ENCODE measurements around the gene ARHGAP19. TPM values are rescaled to one million over a fixed set of nuclear protein-coding genes. Genes with fewer than 3 reads are reported as not detected.

The ARHGAP19 gene
- polyA plus RNA-seq, 4 donors: 2.2 to 15.2 (median 3.7) TPM

DNA sequence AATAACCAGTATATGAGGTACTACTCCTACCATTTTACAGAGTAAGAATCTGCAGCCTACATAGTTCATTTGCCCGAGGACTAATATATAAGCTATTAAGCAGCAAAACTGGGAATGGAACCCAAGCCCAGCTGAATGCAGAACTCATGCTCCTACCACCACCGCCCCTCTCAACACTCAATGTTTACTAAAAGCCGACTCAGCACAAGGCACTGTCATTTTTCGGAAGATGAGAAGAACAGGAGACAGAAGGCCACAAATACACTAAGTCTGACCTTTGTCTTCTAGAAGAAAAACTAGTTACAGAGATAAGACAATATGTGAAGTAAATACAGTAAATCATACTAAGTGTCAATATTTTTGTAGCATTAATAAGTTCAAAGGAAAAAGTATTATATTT is 66.0 kb downstream of the ARHGAP19 start:
- no peaks in the 10 kb centered on the region for H3K27me3 ChIP-seq (ENCODE audit: control insufficient read depth in 3 of 3, insufficient read depth in 3 of 3, low read length in 3 of 3)
- 53 to 72% (median 70%) methylated on average over 4 of the region's 4 CpGs for WGBS, 3 donors
- DNase-seq (no peak), FAIRE-seq (no peak)
- H3K9me3 ChIP-seq (ENCODE audit: control insufficient read depth in 2 of 2, insufficient read depth in 1 of 2, low read depth in 1 of 2, low read length in 1 of 2): no peaks in the 10 kb centered on the region
- peaks cover 0 to 8% (median 5%) of the 10 kb centered on the region in 3 donors for H3K4me1 ChIP-seq (ENCODE audit: control insufficient read depth in 3 of 3, insufficient read depth in 2 of 3, low read depth in 1 of 3, low read length in 2 of 3)
- H3K36me3 ChIP-seq (ENCODE audit: control insufficient read depth in 3 of 3, insufficient read depth in 2 of 3, low read depth in 1 of 3, low read length in 3 of 3): peaks cover 2 to 22% (median 3%) of the 10 kb centered on the region in 3 donors
- H3K4me3 ChIP-seq (ENCODE audit: low read depth in 1 of 3, low read length in 3 of 3): no peak overlapping the region
- H3K27ac ChIP-seq (ENCODE audit: low read depth in 1 of 3, low read length in 2 of 3): no peak overlapping the region

DNA sequence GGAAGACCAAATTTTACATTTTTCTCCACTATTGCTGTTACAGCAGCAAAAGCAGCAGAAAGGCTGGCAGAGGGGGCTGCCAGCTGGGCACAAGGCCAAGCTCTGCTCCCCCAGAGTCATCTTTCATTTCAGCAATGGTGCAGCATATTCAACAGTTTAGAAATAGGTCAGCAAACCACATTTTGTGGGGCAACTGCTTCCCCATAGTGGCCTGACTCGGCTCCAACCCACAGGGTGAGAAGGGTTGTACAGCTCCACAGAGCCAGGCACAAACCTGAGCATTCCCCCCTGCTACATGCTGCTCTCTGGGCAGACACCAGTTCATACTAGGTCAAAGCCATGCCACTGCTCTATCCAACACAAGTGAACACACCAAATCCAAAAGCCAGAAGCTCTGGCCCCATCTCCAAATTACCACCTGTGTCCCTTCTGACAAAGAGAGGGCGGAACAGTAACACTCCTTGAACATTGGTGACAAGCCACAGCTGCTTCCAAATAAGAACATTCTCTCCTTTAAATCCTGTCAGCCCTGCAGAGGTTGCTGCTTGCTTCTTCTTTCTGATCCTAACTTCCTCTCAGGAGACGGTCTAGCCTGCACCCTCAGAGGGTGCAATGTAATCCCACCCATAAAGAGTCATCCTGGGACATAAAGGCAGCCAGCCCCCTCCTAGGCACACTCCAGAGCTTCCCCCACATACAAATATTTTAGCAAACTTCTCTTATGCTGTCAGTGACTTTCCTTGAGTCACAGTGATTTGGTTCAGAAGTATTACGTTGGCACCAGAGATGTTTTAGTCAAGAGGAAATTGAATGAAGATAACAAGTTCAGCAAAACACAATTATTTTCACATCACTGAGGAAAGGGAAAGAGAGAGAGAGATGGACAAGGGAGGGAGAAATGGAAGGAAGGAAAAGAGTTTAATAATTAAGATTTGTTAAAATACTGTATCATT is 67.7 kb downstream of the ARHGAP19 start:
- DNase-seq (no peak), FAIRE-seq (no peak)
- WGBS, 3 donors: 77 to 84% (median 84%) methylated on average over 4 of the region's 4 CpGs
- H3K4me3 ChIP-seq (ENCODE audit: low read depth in 1 of 3, low read length in 3 of 3): no peak overlapping the region
- no peak overlapping the region for H3K27ac ChIP-seq (ENCODE audit: low read depth in 1 of 3, low read length in 2 of 3)
- H3K36me3 ChIP-seq (ENCODE audit: control insufficient read depth in 3 of 3, insufficient read depth in 2 of 3, low read depth in 1 of 3, low read length in 3 of 3): peaks cover 2 to 25% (median 3%) of the 10 kb centered on the region in 3 donors
- H3K27me3 ChIP-seq (ENCODE audit: control insufficient read depth in 3 of 3, insufficient read depth in 3 of 3, low read length in 3 of 3): no peaks in the 10 kb centered on the region
- peaks cover 0 to 8% (median 5%) of the 10 kb centered on the region in 3 donors for H3K4me1 ChIP-seq (ENCODE audit: control insufficient read depth in 3 of 3, insufficient read depth in 2 of 3, low read depth in 1 of 3, low read length in 2 of 3)
- H3K9me3 ChIP-seq (ENCODE audit: control insufficient read depth in 2 of 2, insufficient read depth in 1 of 2, low read depth in 1 of 2, low read length in 1 of 2): no peaks in the 10 kb centered on the region

DNA sequence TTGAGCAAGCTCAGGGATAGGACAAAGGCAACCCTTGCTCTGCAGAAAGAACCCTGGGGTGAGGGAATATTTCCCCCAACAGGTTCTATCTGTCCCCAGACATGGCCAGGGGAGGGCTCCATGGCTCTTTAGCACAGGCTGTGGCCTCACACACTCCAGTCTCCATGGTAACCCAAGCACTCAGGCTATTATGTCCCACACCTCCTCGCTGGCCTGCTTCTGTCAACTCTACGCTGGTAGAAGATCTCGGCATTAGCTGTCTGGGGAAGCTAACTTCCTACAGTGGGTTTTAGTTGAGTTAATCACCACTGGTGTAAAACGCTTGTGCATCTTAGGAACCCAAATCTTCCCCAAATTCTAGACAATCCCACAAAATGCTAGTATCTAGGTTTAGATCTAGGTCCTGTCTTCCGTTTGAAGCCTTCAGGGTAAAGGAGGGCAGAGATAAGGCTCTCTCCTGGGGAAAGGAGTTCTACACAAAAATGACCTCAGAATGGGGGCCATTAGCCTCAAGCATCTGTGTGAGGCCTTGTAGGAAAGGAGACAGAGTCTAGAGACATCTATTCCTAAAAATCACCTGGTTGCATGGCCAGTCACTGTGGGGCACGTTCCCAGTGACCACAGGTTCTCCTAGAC is 70.0 kb downstream of the ARHGAP19 start:
- Histone ChIP-seq H3K27me3 (ENCODE audit: control insufficient read depth in 3 of 3, insufficient read depth in 3 of 3, low read length in 3 of 3) (no peaks in the 10 kb centered on the region), H3K4me1 (ENCODE audit: control insufficient read depth in 3 of 3, insufficient read depth in 2 of 3, low read depth in 1 of 3, low read length in 2 of 3) (peaks cover 0 to 5% (median 4%) of the 10 kb centered on the region in 3 donors), H3K9me3 (ENCODE audit: control insufficient read depth in 2 of 2, insufficient read depth in 1 of 2, low read depth in 1 of 2, low read length in 1 of 2) (no peaks in the 10 kb centered on the region), H3K27ac (ENCODE audit: low read depth in 1 of 3, low read length in 2 of 3) (no peak overlapping the region), H3K36me3 (ENCODE audit: control insufficient read depth in 3 of 3, insufficient read depth in 2 of 3, low read depth in 1 of 3, low read length in 3 of 3) (peaks cover 2 to 28% (median 2%) of the 10 kb centered on the region in 3 donors), H3K4me3 (ENCODE audit: low read depth in 1 of 3, low read length in 3 of 3) (no peak overlapping the region)
- WGBS, 3 donors: 91 to 98% (median 95%) methylated on average over 6 of the region's 6 CpGs
- FAIRE-seq (no peak), DNase-seq (peak in 1 of 2 donors; percentile 7)

DNA sequence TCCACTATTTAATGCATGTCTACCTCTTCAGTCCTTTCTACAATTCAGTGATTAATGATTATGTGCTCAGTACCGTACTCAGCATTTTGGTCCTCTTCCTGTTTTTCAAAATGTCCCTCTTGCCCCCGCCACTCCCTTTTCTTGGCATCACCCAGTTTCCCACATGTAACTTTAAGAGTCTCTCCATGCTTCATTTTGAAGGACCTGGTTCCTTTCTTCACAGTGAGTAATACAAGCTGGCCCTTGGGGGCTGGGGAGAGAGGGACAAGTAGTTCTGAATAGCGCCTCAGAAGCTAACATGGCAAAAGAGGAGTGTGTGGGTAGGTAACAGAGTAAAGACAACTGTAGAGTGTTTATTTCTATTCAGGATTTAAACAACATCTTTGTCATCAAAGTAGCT is 72.1 kb downstream of the ARHGAP19 start:
- Histone ChIP-seq H3K9me3 (ENCODE audit: control insufficient read depth in 2 of 2, insufficient read depth in 1 of 2, low read depth in 1 of 2, low read length in 1 of 2) (no peaks in the 10 kb centered on the region), H3K27ac (ENCODE audit: low read depth in 1 of 3, low read length in 2 of 3) (no peak overlapping the region), H3K36me3 (ENCODE audit: control insufficient read depth in 3 of 3, insufficient read depth in 2 of 3, low read depth in 1 of 3, low read length in 3 of 3) (peaks cover 0 to 24% (median 2%) of the 10 kb centered on the region in 3 donors), H3K4me3 (ENCODE audit: low read depth in 1 of 3, low read length in 3 of 3) (no peak overlapping the region), H3K4me1 (ENCODE audit: control insufficient read depth in 3 of 3, insufficient read depth in 2 of 3, low read depth in 1 of 3, low read length in 2 of 3) (no peaks in the 10 kb centered on the region), H3K27me3 (ENCODE audit: control insufficient read depth in 3 of 3, insufficient read depth in 3 of 3, low read length in 3 of 3) (no peaks in the 10 kb centered on the region)
- DNase-seq: no peak
- 88 to 97% (median 97%) methylated on average over 3 of the region's 3 CpGs for WGBS, 3 donors
- no peak for FAIRE-seq

DNA sequence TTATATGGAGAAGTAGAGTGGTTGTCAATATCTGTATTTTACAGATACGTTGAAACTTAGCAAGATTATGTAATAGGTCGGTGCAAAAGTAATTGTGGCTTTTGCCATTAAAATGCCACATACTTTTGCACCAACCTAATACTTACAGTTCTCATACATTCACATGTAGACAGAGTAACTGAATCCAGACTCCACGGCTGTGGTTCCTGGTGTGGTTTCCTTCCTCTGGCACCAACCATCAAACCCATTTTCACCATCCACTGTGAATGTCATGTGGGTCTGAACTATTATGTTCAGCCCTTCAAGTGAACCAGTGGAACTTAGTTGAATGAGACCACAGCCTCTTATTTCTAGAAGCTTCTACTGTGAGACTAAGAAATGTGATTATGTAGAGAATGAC is 75.1 kb downstream of the ARHGAP19 start:
- Histone ChIP-seq H3K27ac (ENCODE audit: low read depth in 1 of 3, low read length in 2 of 3) (no peak overlapping the region), H3K4me1 (ENCODE audit: control insufficient read depth in 3 of 3, insufficient read depth in 2 of 3, low read depth in 1 of 3, low read length in 2 of 3) (no peaks in the 10 kb centered on the region), H3K27me3 (ENCODE audit: control insufficient read depth in 3 of 3, insufficient read depth in 3 of 3, low read length in 3 of 3) (no peaks in the 10 kb centered on the region), H3K9me3 (ENCODE audit: control insufficient read depth in 2 of 2, insufficient read depth in 1 of 2, low read depth in 1 of 2, low read length in 1 of 2) (no peaks in the 10 kb centered on the region), H3K4me3 (ENCODE audit: low read depth in 1 of 3, low read length in 3 of 3) (no peak overlapping the region), H3K36me3 (ENCODE audit: control insufficient read depth in 3 of 3, insufficient read depth in 2 of 3, low read depth in 1 of 3, low read length in 3 of 3) (peaks cover 0 to 12% (median 0%) of the 10 kb centered on the region in 3 donors)
- DNase-seq: no peak
- 75 to 83% (median 75%) methylated on average over 3 of the region's 3 CpGs for WGBS, 3 donors
- FAIRE-seq: no peak

DNA sequence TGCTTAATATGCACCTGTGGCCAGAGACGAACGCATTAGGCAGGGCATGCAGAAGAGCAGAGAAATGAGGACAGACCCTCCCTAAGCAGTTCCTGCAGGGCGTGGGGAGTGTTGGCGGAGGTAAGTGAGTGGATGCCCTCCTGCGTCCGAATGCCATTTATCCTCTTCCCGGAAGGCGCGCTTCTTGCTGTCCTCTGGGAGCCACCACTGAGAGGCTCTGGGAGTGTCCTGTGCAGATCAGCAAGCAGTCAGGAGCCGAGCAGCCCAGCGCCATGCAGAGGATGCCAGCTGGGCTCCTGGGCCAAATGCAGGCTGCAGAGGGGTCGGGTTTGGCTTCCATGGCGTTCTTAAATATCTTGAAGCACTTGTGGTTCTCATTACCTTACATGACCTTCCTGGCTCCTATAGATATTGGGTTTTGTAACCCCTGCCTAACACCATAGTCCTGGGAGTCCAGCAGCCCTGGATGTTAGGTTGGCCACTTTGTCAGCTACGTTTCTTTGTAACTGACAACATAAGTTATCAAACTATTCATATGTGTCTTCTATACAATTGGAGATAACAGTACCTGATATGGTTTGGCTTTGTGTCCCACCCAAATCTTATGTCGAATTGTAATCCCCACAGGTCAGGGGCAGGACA is 76.7 kb downstream of the ARHGAP19 start:
- FAIRE-seq: no peak
- Histone ChIP-seq H3K36me3 (ENCODE audit: control insufficient read depth in 3 of 3, insufficient read depth in 2 of 3, low read depth in 1 of 3, low read length in 3 of 3) (peaks cover 0 to 5% (median 0%) of the 10 kb centered on the region in 3 donors), H3K4me3 (ENCODE audit: low read depth in 1 of 3, low read length in 3 of 3) (no peak overlapping the region), H3K9me3 (ENCODE audit: control insufficient read depth in 2 of 2, insufficient read depth in 1 of 2, low read depth in 1 of 2, low read length in 1 of 2) (no peaks in the 10 kb centered on the region), H3K4me1 (ENCODE audit: control insufficient read depth in 3 of 3, insufficient read depth in 2 of 3, low read depth in 1 of 3, low read length in 2 of 3) (no peaks in the 10 kb centered on the region), H3K27ac (ENCODE audit: low read depth in 1 of 3, low read length in 2 of 3) (no peak overlapping the region), H3K27me3 (ENCODE audit: control insufficient read depth in 3 of 3, insufficient read depth in 3 of 3, low read length in 3 of 3) (no peaks in the 10 kb centered on the region)
- DNase-seq: no peak
- WGBS, 3 donors: 83 to 92% (median 90%) methylated on average over 15 of the region's 15 CpGs

DNA sequence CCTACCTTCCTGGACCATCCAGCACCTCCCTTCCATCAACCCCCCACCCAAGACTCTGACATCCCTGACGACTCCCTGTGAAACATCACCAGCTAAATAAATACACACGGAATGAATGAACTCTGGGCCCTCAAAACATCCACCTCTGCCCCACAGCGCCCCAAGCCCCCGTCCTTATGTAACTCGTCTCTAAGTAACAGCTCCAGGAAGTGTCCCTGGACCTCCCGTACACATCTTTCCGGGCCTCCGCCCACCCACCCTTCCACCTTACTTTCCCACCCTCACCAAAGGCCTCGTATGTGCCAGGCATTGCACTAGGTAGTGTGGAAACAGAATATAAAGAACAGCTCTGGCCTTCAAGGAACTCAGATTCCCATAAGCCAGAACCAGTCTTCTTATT is 79.0 kb downstream of the ARHGAP19 start:
- 67 to 69% (median 68%) methylated on average over 9 of the region's 9 CpGs for WGBS, 3 donors
- DNase-seq: no peak
- Histone ChIP-seq H3K4me3 (ENCODE audit: low read depth in 1 of 3, low read length in 3 of 3) (no peak overlapping the region), H3K36me3 (ENCODE audit: control insufficient read depth in 3 of 3, insufficient read depth in 2 of 3, low read depth in 1 of 3, low read length in 3 of 3) (peaks cover 0 to 3% (median 0%) of the 10 kb centered on the region in 3 donors), H3K9me3 (ENCODE audit: control insufficient read depth in 2 of 2, insufficient read depth in 1 of 2, low read depth in 1 of 2, low read length in 1 of 2) (no peaks in the 10 kb centered on the region), H3K27ac (ENCODE audit: low read depth in 1 of 3, low read length in 2 of 3) (no peak overlapping the region), H3K27me3 (ENCODE audit: control insufficient read depth in 3 of 3, insufficient read depth in 3 of 3, low read length in 3 of 3) (no peaks in the 10 kb centered on the region), H3K4me1 (ENCODE audit: control insufficient read depth in 3 of 3, insufficient read depth in 2 of 3, low read depth in 1 of 3, low read length in 2 of 3) (no peaks in the 10 kb centered on the region)
- no peak for FAIRE-seq

DNA sequence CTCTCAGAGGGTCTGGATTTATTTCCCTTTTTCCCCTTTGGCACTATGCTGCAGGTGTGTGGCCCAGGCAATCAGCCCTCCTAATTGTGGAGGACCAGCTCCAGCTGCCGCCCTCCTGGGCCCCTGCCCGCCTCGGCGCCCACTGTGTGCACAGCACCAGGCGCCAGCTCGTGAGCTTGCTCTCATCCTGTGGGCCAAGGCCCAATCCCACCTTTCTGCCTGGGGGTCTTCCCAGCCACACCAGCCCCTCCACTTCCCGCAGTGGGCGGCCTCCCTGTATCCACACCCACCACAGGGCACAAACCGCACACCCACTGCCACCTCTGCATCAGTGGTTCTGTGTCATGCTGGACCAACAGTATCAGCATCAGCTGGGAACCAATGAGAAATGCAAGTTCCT is 81.2 kb downstream of the ARHGAP19 start:
- 91 to 94% (median 94%) methylated on average over 9 of the region's 9 CpGs for WGBS, 3 donors

More for the DNA sequence above, 81.2 kb downstream of the ARHGAP19 start:
- H3K4me1 ChIP-seq (ENCODE audit: control insufficient read depth in 3 of 3, insufficient read depth in 2 of 3, low read depth in 1 of 3, low read length in 2 of 3): no peaks in the 10 kb centered on the region
- H3K4me3 ChIP-seq (ENCODE audit: low read depth in 1 of 3, low read length in 3 of 3): no peak overlapping the region
- peaks cover 0 to 2% (median 0%) of the 10 kb centered on the region in 3 donors for H3K27me3 ChIP-seq (ENCODE audit: control insufficient read depth in 3 of 3, insufficient read depth in 3 of 3, low read length in 3 of 3)
- no peak for DNase-seq
- H3K9me3 ChIP-seq (ENCODE audit: control insufficient read depth in 2 of 2, insufficient read depth in 1 of 2, low read depth in 1 of 2, low read length in 1 of 2): no peaks in the 10 kb centered on the region
- H3K36me3 ChIP-seq (ENCODE audit: control insufficient read depth in 3 of 3, insufficient read depth in 2 of 3, low read depth in 1 of 3, low read length in 3 of 3): peaks cover 0 to 2% (median 0%) of the 10 kb centered on the region in 3 donors
- H3K27ac ChIP-seq (ENCODE audit: low read depth in 1 of 3, low read length in 2 of 3): no peak overlapping the region
- no peak for FAIRE-seq
